Activated naive CD8-positive, alpha-beta T cell treated with anti-CD3 and anti-CD28 coated beads for 36 hours (primary cell): ENCODE measurements around the gene MAPK12. TPM values are rescaled to one million over a fixed set of nuclear protein-coding genes. Genes with fewer than 3 reads are reported as not detected.

ENCODE experiments used
- DNase-seq: peaks from one replicate; pipeline ENCODE4 v3.0.0; 2021
- H3K27ac Mint-ChIP-seq: one replicate; pipeline ENCODE4 v1.8.0; 2022; ENCODE audit warnings: mild to moderate bottlenecking, moderate library complexity, mixed read lengths
- H3K27me3 Mint-ChIP-seq: one replicate; pipeline ENCODE4 v1.8.0; 2022; ENCODE audit warnings: mild to moderate bottlenecking, mixed read lengths
- H3K36me3 Mint-ChIP-seq: one replicate; pipeline ENCODE4 v1.8.0; 2021; ENCODE audit warnings: mild to moderate bottlenecking, mixed read lengths
- H3K4me1 Mint-ChIP-seq: one replicate; pipeline ENCODE4 v1.8.0; 2021; ENCODE audit warnings: mixed read lengths
- H3K4me3 Mint-ChIP-seq: one replicate; pipeline ENCODE4 v1.8.0; 2022; ENCODE audit warnings: mild to moderate bottlenecking, moderate library complexity, mixed read lengths
- H3K9me3 Mint-ChIP-seq: one replicate; pipeline ENCODE4 v1.8.0; 2022; ENCODE audit warnings: mixed read lengths
- total RNA-seq, 2 experiments: library from RNA; stranded (reverse); gene quantifications; one replicate each; pipeline ENCODE4 v1.2.3, GENCODE V29; 2021

The MAPK12 gene
- total RNA-seq, 2 experiments from 2014 or later, result 3.5 to 3.6 TPM

GRCh38 chr22:50248196-50249081 lies 13.0 kb downstream of the MAPK12 start:
- no peak for DNase-seq

GRCh38 chr22:50247748-50248147 lies 13.7 kb downstream of the MAPK12 start:
- Mint-ChIP-seq H3K9me3 (no peaks in the 10 kb centered on the region), H3K27ac (no peak overlapping the region), H3K4me1 (peaks cover 16% of the 10 kb centered on the region), H3K36me3 (peaks cover 15% of the 10 kb centered on the region), H3K27me3 (no peaks in the 10 kb centered on the region), H3K4me3 (no peak overlapping the region)
- DNase-seq, result no peak

More at GRCh38 chr22:50248196-50249081, 13.0 kb downstream of the MAPK12 start:
- no peaks in the 10 kb centered on the region for H3K9me3 Mint-ChIP-seq
- no peak overlapping the region for H3K4me3 Mint-ChIP-seq
- H3K27ac Mint-ChIP-seq, result no peak overlapping the region
- peaks cover 11% of the 10 kb centered on the region for H3K4me1 Mint-ChIP-seq
- peaks cover 15% of the 10 kb centered on the region for H3K36me3 Mint-ChIP-seq
- H3K27me3 Mint-ChIP-seq, result no peaks in the 10 kb centered on the region

- peaks cover 27% of the 10 kb centered on the region for H3K4me1 Mint-ChIP-seq
- peak overlapping the region; percentile 25 for H3K27ac Mint-ChIP-seq
- peak overlapping the region; percentile 75 for H3K4me3 Mint-ChIP-seq
- H3K27me3 Mint-ChIP-seq, result no peaks in the 10 kb centered on the region
- DNase-seq, result no peak
- H3K9me3 Mint-ChIP-seq, result no peaks in the 10 kb centered on the region
- H3K36me3 Mint-ChIP-seq, result peaks cover 15% of the 10 kb centered on the region
Observed at GRCh38 chr22:50246242-50247175, 15.0 kb downstream of the MAPK12 start.

GRCh38 chr22:50245214-50246072 lies 16.0 kb downstream of the MAPK12 start:
- H3K9me3 Mint-ChIP-seq, result no peaks in the 10 kb centered on the region
- no peak for DNase-seq
- H3K36me3 Mint-ChIP-seq, result peaks cover 15% of the 10 kb centered on the region
- peaks cover 32% of the 10 kb centered on the region for H3K4me1 Mint-ChIP-seq
- peak overlapping the region; percentile 99 for H3K4me3 Mint-ChIP-seq
- no peaks in the 10 kb centered on the region for H3K27me3 Mint-ChIP-seq
- H3K27ac Mint-ChIP-seq, result peak overlapping the region; percentile 97

- peak within 1 kb of the TSS; percentile 97 for H3K27ac Mint-ChIP-seq
- peaks cover 15% of the 10 kb centered on the region for H3K36me3 Mint-ChIP-seq
- peaks cover 29% of the 10 kb centered on the region for H3K4me1 Mint-ChIP-seq
- H3K4me3 Mint-ChIP-seq, result peak within 1 kb of the TSS; percentile 99
- H3K9me3 Mint-ChIP-seq, result no peaks in the 10 kb centered on the region
- H3K27me3 Mint-ChIP-seq, result no peaks in the 10 kb centered on the region
- peak; percentile 95 for DNase-seq
Observed at GRCh38 chr22:50244420-50245213, 16.9 kb downstream of the MAPK12 start, which contains the start of gene TUBGCP6. Gene TUBGCP6 (minus strand): TSS chr22:50245023. CDS start chr22:50244459, 564 bp downstream.

- H3K27ac Mint-ChIP-seq, result peak overlapping the region; percentile 97
Observed at GRCh38 chr22:50243685-50244419, 17.6 kb downstream of the MAPK12 start.

GRCh38 chr22:50242406-50242949 lies 19.0 kb downstream of the MAPK12 start:
- Mint-ChIP-seq H3K36me3 (peaks cover 12% of the 10 kb centered on the region), H3K4me1 (peaks cover 27% of the 10 kb centered on the region), H3K27ac (no peak overlapping the region), H3K4me3 (peak overlapping the region; percentile 99), H3K27me3 (no peaks in the 10 kb centered on the region), H3K9me3 (no peaks in the 10 kb centered on the region)
- DNase-seq, result no peak

More at GRCh38 chr22:50243685-50244419, 17.6 kb downstream of the MAPK12 start:
- H3K27me3 Mint-ChIP-seq, result no peaks in the 10 kb centered on the region
- peaks cover 15% of the 10 kb centered on the region for H3K36me3 Mint-ChIP-seq
- DNase-seq, result no peak
- H3K4me3 Mint-ChIP-seq, result peak overlapping the region; percentile 99
- H3K9me3 Mint-ChIP-seq, result no peaks in the 10 kb centered on the region
- peaks cover 29% of the 10 kb centered on the region for H3K4me1 Mint-ChIP-seq

GRCh38 chr22:50238755-50239154 lies 22.7 kb downstream of the MAPK12 start:
- Mint-ChIP-seq H3K36me3 (peaks cover 18% of the 10 kb centered on the region), H3K4me3 (no peak overlapping the region), H3K4me1 (peaks cover 28% of the 10 kb centered on the region), H3K9me3 (peaks cover 12% of the 10 kb centered on the region), H3K27ac (no peak overlapping the region), H3K27me3 (no peaks in the 10 kb centered on the region)
- DNase-seq, result no peak

- Mint-ChIP-seq H3K4me3 (no peak overlapping the region), H3K9me3 (peaks cover 12% of the 10 kb centered on the region), H3K27me3 (no peaks in the 10 kb centered on the region), H3K27ac (no peak overlapping the region), H3K36me3 (peaks cover 22% of the 10 kb centered on the region), H3K4me1 (peaks cover 17% of the 10 kb centered on the region)
- DNase-seq, result no peak
Observed at GRCh38 chr22:50236731-50237409, 24.6 kb downstream of the MAPK12 start.

- H3K36me3 Mint-ChIP-seq, result peaks cover 22% of the 10 kb centered on the region
- no peak for DNase-seq
- no peak overlapping the region for H3K4me3 Mint-ChIP-seq
- peaks cover 7% of the 10 kb centered on the region for H3K4me1 Mint-ChIP-seq
- H3K9me3 Mint-ChIP-seq, result peaks cover 12% of the 10 kb centered on the region
- H3K27ac Mint-ChIP-seq, result no peak overlapping the region
- no peaks in the 10 kb centered on the region for H3K27me3 Mint-ChIP-seq
Observed at GRCh38 chr22:50233223-50233622, 28.3 kb downstream of the MAPK12 start.

GRCh38 chr22:50232481-50233151 lies 28.9 kb downstream of the MAPK12 start:
- Mint-ChIP-seq H3K9me3 (peaks cover 12% of the 10 kb centered on the region), H3K36me3 (peaks cover 22% of the 10 kb centered on the region)

GRCh38 chr22:50229370-50229769 lies 32.1 kb downstream of the MAPK12 start:
- DNase-seq, result no peak
- no peak overlapping the region for H3K4me3 Mint-ChIP-seq
- no peak overlapping the region for H3K27ac Mint-ChIP-seq
- H3K9me3 Mint-ChIP-seq, result peaks cover 4% of the 10 kb centered on the region
- peaks cover 3% of the 10 kb centered on the region for H3K4me1 Mint-ChIP-seq
- no peaks in the 10 kb centered on the region for H3K27me3 Mint-ChIP-seq
- H3K36me3 Mint-ChIP-seq, result peaks cover 12% of the 10 kb centered on the region

More at GRCh38 chr22:50232481-50233151, 28.9 kb downstream of the MAPK12 start:
- peaks cover 7% of the 10 kb centered on the region for H3K4me1 Mint-ChIP-seq
- H3K27me3 Mint-ChIP-seq, result no peaks in the 10 kb centered on the region
- H3K4me3 Mint-ChIP-seq, result no peak overlapping the region
- no peak overlapping the region for H3K27ac Mint-ChIP-seq
- no peak for DNase-seq
